ENCODE results near the gene LMBR1.

GRCh38 chr7:156840134-156840533, 52.8 kb downstream of the LMBR1 start:
- TF ChIP-seq CTCF (IDR thresholded peaks at IDR 0.05), result no peak
- TF ChIP-seq EZH2 (IDR thresholded peaks at IDR 0.05; ENCODE audit: borderline replicate concordance, insufficient read depth, low read depth, low read length, poor library complexity, severe bottlenecking), result no peak
